GM18520 (cell line): ENCODE data around the gene EVA1C.
"Not testable (repeated sequence)": the region's sequence is repeated elsewhere in the genome, so short reads cannot be mapped to it uniquely, and the experiment has no call there.

Experiments used
- ATAC-seq: cut with Tn5 transposase; IDR thresholded peaks from one replicate; pipeline ENCODE4 v1.9.1; 2021; ENCODE audit not compliant: unreplicated experiment

The EVA1C gene

GRCh38 chr21:32558106-32558505 lies 145.6 kb downstream of the EVA1C start:
- ATAC-seq: no peak

DNA sequence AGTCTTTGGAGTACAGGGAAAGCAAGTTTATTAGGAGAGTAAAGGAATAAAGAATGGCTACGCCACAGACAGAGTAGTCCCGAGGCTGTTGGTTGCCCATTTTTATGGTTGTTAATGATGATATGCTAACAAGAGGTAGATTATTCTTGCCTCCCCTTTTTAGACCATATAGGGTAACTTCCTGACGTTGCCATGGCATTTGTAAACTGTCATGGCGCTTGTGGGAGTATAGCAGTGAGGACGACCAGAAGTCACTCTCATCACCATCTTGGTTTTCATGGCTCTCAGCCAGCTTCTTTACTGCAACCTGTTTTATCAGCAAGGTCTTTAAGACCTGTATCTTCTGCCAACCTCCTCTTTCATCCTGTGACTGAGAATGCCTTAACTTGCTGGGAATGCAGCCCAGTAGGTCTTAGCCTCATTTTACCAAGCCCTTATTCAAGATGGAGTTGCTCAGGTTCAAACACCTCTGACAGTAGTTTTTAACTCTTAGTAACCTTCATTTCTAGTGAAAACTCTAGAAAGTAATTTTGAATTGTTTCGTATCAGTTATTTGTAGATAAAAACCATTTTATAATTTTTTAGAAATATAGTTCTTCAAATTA lies 146.6 kb downstream of the EVA1C start:
- ATAC-seq: no peak

DNA sequence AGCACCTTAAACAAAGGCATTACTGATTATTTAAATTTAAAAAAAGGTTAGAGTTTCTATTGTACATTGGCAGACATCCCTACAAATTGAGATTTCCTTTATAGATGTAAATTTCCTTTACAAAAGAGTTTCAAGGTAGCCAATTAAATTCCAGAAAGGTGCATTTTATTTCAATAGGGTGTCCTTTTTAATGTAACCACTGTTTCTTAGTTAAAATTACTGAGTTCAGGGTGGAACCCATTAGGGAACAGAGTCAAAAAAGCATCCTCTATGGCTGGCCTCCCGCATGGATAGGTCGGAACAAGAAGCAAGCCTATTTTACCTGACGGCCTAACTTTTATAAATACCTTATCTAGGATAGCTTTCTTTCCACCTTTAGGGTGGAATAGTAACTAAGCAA lies 148.4 kb downstream of the EVA1C start:
- ATAC-seq: no peak

GRCh38 chr21:32561476-32561875 lies 149.0 kb downstream of the EVA1C start:
- ATAC-seq: not testable (repeated sequence)

DNA sequence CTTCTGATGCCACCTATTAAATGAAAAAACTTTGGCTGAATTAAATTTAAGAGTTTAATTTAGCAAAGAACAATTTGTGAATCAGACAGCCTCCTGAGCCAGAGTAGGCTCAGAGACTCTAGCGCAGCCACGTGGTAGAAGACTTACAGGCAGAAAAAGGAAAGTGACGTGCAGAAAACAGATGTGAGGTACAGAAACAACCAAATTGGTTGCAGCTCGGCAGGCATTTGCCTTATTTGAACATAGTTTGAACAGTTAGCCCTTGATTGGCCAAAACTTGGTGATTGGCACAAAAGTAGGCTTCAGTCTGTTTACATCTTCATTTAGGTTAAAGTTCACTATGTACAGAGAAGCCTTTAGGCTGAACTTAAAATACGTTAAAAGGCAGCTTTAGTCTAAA lies 149.9 kb downstream of the EVA1C start:
- no peak for ATAC-seq

- ATAC-seq: no peak
Observed at GRCh38 chr21:32562915-32563314, 150.4 kb downstream of the EVA1C start.
